ENCODE data around the gene UNC13B. TPM values are rescaled to one million over a fixed set of nuclear protein-coding genes. Genes with fewer than 3 reads are reported as not detected.

The UNC13B gene
- total and polyA plus RNA-seq, 2 donors (not counting 1 experiment from before 2014, with no cell fraction given): 0.19 to 0.25 TPM

DNA sequence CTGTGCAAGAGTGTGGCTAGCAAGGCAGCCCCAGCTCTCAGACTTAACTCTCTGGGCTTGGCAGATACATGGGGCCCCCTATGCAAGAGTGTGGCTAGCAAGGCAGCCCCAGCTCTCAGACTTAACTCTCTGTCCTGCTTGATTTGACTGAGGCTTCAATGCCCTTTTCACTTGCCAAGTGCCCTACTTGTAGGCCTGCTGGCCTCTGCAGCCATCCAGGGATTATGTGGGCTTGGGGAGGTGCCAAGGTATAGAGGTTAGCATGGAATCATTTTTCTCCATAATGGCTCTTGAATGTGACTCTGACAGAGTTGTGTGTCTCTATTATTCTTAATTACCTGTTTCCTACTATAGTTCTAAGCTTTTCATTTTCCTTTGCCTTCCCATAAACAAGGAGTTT lies 212.6 kb downstream of the UNC13B start:
- H3K27me3 Mint-ChIP-seq: peaks cover 11% of the 10 kb centered on the region
- H3K9ac ChIP-seq (ENCODE audit: low read length): no peak overlapping the region
- H3K9me3 ChIP-seq (ENCODE audit: control extremely low read depth in 1 of 3, control insufficient read depth in 2 of 3, insufficient read depth in 1 of 3, low read length in 2 of 3): no peaks in the 10 kb centered on the region
- CTCF ChIA-PET: no interaction called here
- no peaks in the 10 kb centered on the region for H3K79me2 ChIP-seq (ENCODE audit: control insufficient read depth, insufficient read depth, low read length)
- no peak overlapping the region for H3K27ac ChIP-seq (ENCODE audit: low read length in 2 of 2)
- H4K20me1 ChIP-seq (ENCODE audit: control insufficient read depth, insufficient read depth, low read length, poor library complexity, severe bottlenecking): no peaks in the 10 kb centered on the region
- no peak for TF ChIP-seq EZH2 (IDR thresholded peaks at IDR 0.05; ENCODE audit: borderline replicate concordance, insufficient read depth, low read depth, low read length, poor library complexity, severe bottlenecking)
- TF ChIP-seq, protein P1, sequence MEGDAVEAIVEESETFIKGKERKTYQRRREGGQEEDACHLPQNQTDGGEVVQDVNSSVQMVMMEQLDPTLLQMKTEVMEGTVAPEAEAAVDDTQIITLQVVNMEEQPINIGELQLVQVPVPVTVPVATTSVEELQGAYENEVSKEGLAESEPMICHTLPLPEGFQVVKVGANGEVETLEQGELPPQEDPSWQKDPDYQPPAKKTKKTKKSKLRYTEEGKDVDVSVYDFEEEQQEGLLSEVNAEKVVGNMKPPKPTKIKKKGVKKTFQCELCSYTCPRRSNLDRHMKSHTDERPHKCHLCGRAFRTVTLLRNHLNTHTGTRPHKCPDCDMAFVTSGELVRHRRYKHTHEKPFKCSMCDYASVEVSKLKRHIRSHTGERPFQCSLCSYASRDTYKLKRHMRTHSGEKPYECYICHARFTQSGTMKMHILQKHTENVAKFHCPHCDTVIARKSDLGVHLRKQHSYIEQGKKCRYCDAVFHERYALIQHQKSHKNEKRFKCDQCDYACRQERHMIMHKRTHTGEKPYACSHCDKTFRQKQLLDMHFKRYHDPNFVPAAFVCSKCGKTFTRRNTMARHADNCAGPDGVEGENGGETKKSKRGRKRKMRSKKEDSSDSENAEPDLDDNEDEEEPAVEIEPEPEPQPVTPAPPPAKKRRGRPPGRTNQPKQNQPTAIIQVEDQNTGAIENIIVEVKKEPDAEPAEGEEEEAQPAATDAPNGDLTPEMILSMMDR (IDR thresholded peaks at IDR 0.05): no peak
- DNase-seq: no peak
- no peak overlapping the region for H3K4me3 Mint-ChIP-seq
- intact Hi-C loops (cut with micrococcal nuclease): no loop called here
- H3K4me1 ChIP-seq (ENCODE audit: control insufficient read depth in 2 of 2, insufficient read depth in 2 of 2, low read length in 2 of 2): no peaks in the 10 kb centered on the region
- H3K9me3 Mint-ChIP-seq (ENCODE audit: insufficient read depth): no peaks in the 10 kb centered on the region
- no peak overlapping the region for H2AFZ ChIP-seq (ENCODE audit: insufficient read depth, low read depth, low read length, poor library complexity, severe bottlenecking)
- no peaks in the 10 kb centered on the region for H3K4me1 Mint-ChIP-seq
- H3K27me3 ChIP-seq (replicated peaks in 1 of 4; ENCODE audit: control extremely low read depth in 1 of 4, control insufficient read depth in 3 of 4, insufficient read depth in 4 of 4, low read length in 3 of 4): peaks cover 0 to 5% (median 0%) of the 10 kb centered on the region in 4 experiments
- no peak overlapping the region for H3K4me2 ChIP-seq (replicated peaks; ENCODE audit: low read depth, low read length, poor library complexity, severe bottlenecking)
- H3K27ac Mint-ChIP-seq: no peak overlapping the region
- POLR2A ChIA-PET: no interaction called here
- no peaks in the 10 kb centered on the region for H3K36me3 ChIP-seq (replicated peaks in 1 of 2; ENCODE audit: control extremely low read depth in 1 of 2, control insufficient read depth in 1 of 2, extremely low read depth in 1 of 2, insufficient read depth in 2 of 2, low read length in 1 of 2)
- no peak overlapping the region for H3K4me3 ChIP-seq (ENCODE audit: control extremely low read depth in 1 of 5, extremely low read depth in 1 of 5, insufficient read depth in 1 of 5, low read depth in 2 of 5, low read length in 4 of 5)
- ATAC-seq (ENCODE audit: low read depth): no peak

DNA sequence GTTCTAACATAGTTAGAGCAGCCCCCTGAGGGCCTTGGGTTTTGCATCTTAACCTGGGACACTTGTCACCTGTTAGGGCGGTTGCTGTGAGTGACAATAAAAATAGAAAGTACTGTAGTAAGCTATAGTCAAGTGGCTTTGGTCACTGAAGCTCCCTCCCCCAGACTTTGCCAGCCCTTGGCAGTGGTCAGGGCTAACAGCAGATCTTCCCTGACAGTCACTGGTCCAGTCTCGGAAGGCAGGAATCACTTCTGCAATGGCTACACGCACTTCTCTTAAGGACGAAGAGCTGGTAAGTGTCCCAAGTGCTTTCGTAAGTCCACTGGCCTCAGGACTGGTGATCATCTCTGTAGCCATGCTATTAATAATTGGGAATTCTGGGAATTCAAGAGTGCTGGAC lies 213.1 kb downstream of the UNC13B start:
- H3K9me3 ChIP-seq (ENCODE audit: control extremely low read depth in 1 of 3, control insufficient read depth in 2 of 3, insufficient read depth in 1 of 3, low read length in 2 of 3): no peaks in the 10 kb centered on the region
- no peak overlapping the region for H3K27ac ChIP-seq (ENCODE audit: low read length in 2 of 2)
- H3K79me2 ChIP-seq (ENCODE audit: control insufficient read depth, insufficient read depth, low read length): no peaks in the 10 kb centered on the region
- no peak overlapping the region for H3K4me2 ChIP-seq (replicated peaks; ENCODE audit: low read depth, low read length, poor library complexity, severe bottlenecking)
- H4K20me1 ChIP-seq (ENCODE audit: control insufficient read depth, insufficient read depth, low read length, poor library complexity, severe bottlenecking): no peaks in the 10 kb centered on the region
- H3K9me3 Mint-ChIP-seq (ENCODE audit: insufficient read depth): no peaks in the 10 kb centered on the region
- no peaks in the 10 kb centered on the region for H3K36me3 ChIP-seq (replicated peaks in 1 of 2; ENCODE audit: control extremely low read depth in 1 of 2, control insufficient read depth in 1 of 2, extremely low read depth in 1 of 2, insufficient read depth in 2 of 2, low read length in 1 of 2)
- H3K9ac ChIP-seq (ENCODE audit: low read length): no peak overlapping the region
- peaks cover 10% of the 10 kb centered on the region for H3K27me3 Mint-ChIP-seq
- WGBS (ENCODE audit: insufficient coverage): 84% methylated on average over 5 of the region's 5 CpGs
- H3K4me3 Mint-ChIP-seq: no peak overlapping the region
- no peak overlapping the region for H3K4me3 ChIP-seq (ENCODE audit: control extremely low read depth in 1 of 5, extremely low read depth in 1 of 5, insufficient read depth in 1 of 5, low read depth in 2 of 5, low read length in 4 of 5)
- POLR2A ChIA-PET: no interaction called here
- no peak overlapping the region for H2AFZ ChIP-seq (ENCODE audit: insufficient read depth, low read depth, low read length, poor library complexity, severe bottlenecking)
- no peak for DNase-seq
- no peak overlapping the region for H3K27ac Mint-ChIP-seq
- ATAC-seq (ENCODE audit: low read depth): no peak
- intact Hi-C loops (cut with micrococcal nuclease): no loop called here
- no peaks in the 10 kb centered on the region for H3K4me1 ChIP-seq (ENCODE audit: control insufficient read depth in 2 of 2, insufficient read depth in 2 of 2, low read length in 2 of 2)
- TF ChIP-seq EZH2 (IDR thresholded peaks at IDR 0.05; ENCODE audit: borderline replicate concordance, insufficient read depth, low read depth, low read length, poor library complexity, severe bottlenecking): no peak
- TF ChIP-seq, protein P1 (IDR thresholded peaks at IDR 0.05): no peak
- CTCF ChIA-PET: no interaction called here
- H3K27me3 ChIP-seq (replicated peaks in 1 of 4; ENCODE audit: control extremely low read depth in 1 of 4, control insufficient read depth in 3 of 4, insufficient read depth in 4 of 4, low read length in 3 of 4): peaks cover 0 to 5% (median 0%) of the 10 kb centered on the region in 4 experiments
- no peaks in the 10 kb centered on the region for H3K4me1 Mint-ChIP-seq

Measured in B cell (primary cell).